GM23338 (cell line): ENCODE data around the gene OTOP2. TPM values are rescaled to one million over a fixed set of nuclear protein-coding genes. Genes with fewer than 3 reads are reported as not detected.

Experiments used
- ATAC-seq: fragments of 200-7000 bp; cut with Tn5 transposase; 3 replicates; pipeline ENCODE4 v1.9.1; 2020
- DNase-seq: peaks from one replicate; pipeline ENCODE4 v3.0.0-alpha.2; 2015; ENCODE audit warnings: low spot score
- H2AFZ ChIP-seq: fragments of 200-600 bp; sonication (generic); 2 replicates; pipeline ENCODE4 v1.8.0; 2016; ENCODE audit warnings: antibody characterized with exemption, mild to moderate bottlenecking, moderate library complexity
- H3F3A ChIP-seq: fragments of 200-600 bp; sonication (generic); replicated peaks from 2 replicates; pipeline ENCODE4 v1.8.0; 2017; ENCODE audit warnings: antibody characterized with exemption, mixed run types, low read depth
- H3K27ac ChIP-seq: fragments of 200-600 bp; sonication (generic); 2 replicates; pipeline ENCODE4 v1.6.1; 2016; ENCODE audit warnings: low read depth
- H3K27me3 ChIP-seq: fragments of 200-600 bp; sonication (generic); 2 replicates; pipeline ENCODE4 v1.8.0; 2016; ENCODE audit warnings: mild to moderate bottlenecking, mixed run types, moderate library complexity; ENCODE audit not compliant: insufficient read depth
- H3K36me3 ChIP-seq: fragments of 200-600 bp; sonication (generic); 2 replicates; pipeline ENCODE4 v1.8.0; 2016; ENCODE audit warnings: mild to moderate bottlenecking; ENCODE audit not compliant: insufficient read depth
- H3K4me1 ChIP-seq: fragments of 200-600 bp; sonication (generic); 2 replicates; pipeline ENCODE4 v1.8.0; 2016; ENCODE audit warnings: mild to moderate bottlenecking, moderate library complexity; ENCODE audit not compliant: insufficient read depth
- H3K4me2 ChIP-seq: fragments of 200-600 bp; sonication (generic); 2 replicates; pipeline ENCODE4 v1.7.1; 2017; ENCODE audit warnings: mixed run types
- H3K4me3 ChIP-seq: fragments of 200-600 bp; sonication (generic); 2 replicates; pipeline ENCODE4 v1.6.1; 2016; ENCODE audit warnings: mixed run types
- H3K79me2 ChIP-seq: fragments of 200-600 bp; sonication (generic); replicated peaks from 2 replicates; pipeline ENCODE4 v1.8.0; 2017; ENCODE audit warnings: mild to moderate bottlenecking; ENCODE audit not compliant: insufficient read depth
- H3K9me2 ChIP-seq: fragments of 200-600 bp; sonication (generic); 2 replicates; pipeline ENCODE4 v1.8.0; 2017; ENCODE audit not compliant: insufficient read depth
- H4K20me1 ChIP-seq: fragments of 200-600 bp; sonication (generic); replicated peaks from 2 replicates; pipeline ENCODE4 v1.8.0; 2017; ENCODE audit warnings: mild to moderate bottlenecking; ENCODE audit not compliant: insufficient read depth
- H3K27ac Mint-ChIP-seq: 2 replicates; pipeline ENCODE4 v1.8.0; 2020; ENCODE audit warnings: inconsistent platforms, mild to moderate bottlenecking, moderate library complexity, mixed read lengths
- H3K27me3 Mint-ChIP-seq: 3 replicates; pipeline ENCODE4 v1.8.0; 2022; ENCODE audit warnings: low read depth, mild to moderate bottlenecking, moderate library complexity, mixed read lengths, inconsistent platforms; ENCODE audit not compliant: insufficient read depth, poor library complexity
- H3K36me3 Mint-ChIP-seq: 3 replicates; pipeline ENCODE4 v1.8.0; 2021; ENCODE audit warnings: low read depth, mild to moderate bottlenecking, inconsistent platforms, moderate library complexity, mixed read lengths
- H3K4me1 Mint-ChIP-seq: 3 replicates; pipeline ENCODE4 v1.8.0; 2020; ENCODE audit warnings: mild to moderate bottlenecking, inconsistent platforms, mixed read lengths
- H3K4me3 Mint-ChIP-seq: 3 replicates; pipeline ENCODE4 v1.8.0; 2021; ENCODE audit warnings: moderate library complexity, mild to moderate bottlenecking, inconsistent platforms, mixed read lengths
- H3K9me3 Mint-ChIP-seq: 3 replicates; pipeline ENCODE4 v1.8.0; 2020; ENCODE audit warnings: moderate library complexity, mild to moderate bottlenecking, inconsistent platforms, mixed read lengths
- CREB1 ChIP-seq: fragments of 250-450 bp; sonication (Bioruptor Pico); IDR thresholded peaks from 2 replicates; pipeline ENCODE4 v1.5.0; 2020; ENCODE audit warnings: low read depth, mild to moderate bottlenecking, moderate library complexity
- EZH2 ChIP-seq: fragments of 200-600 bp; sonication (generic); IDR thresholded peaks from one replicate; pipeline ENCODE4 v1.8.0; 2017; ENCODE audit warnings: antibody characterized with exemption, mild to moderate bottlenecking, low read depth; ENCODE audit not compliant: unreplicated experiment
- EZH2phosphoT487 ChIP-seq: fragments of 200-600 bp; sonication (generic); IDR thresholded peaks from one replicate; pipeline ENCODE4 v1.8.1; 2018; ENCODE audit warnings: antibody characterized with exemption; ENCODE audit not compliant: unreplicated experiment
- JUNB ChIP-seq: IDR thresholded peaks from one replicate; pipeline ENCODE4 v1.6.1; 2016; ENCODE audit warnings: antibody characterized with exemption; ENCODE audit not compliant: unreplicated experiment
- NANOG ChIP-seq: IDR thresholded peaks from 2 replicates; pipeline ENCODE4 v1.6.1; 2016; ENCODE audit warnings: antibody characterized with exemption, borderline replicate concordance
- POLR2AphosphoS5 ChIP-seq: IDR thresholded peaks from 2 replicates; pipeline ENCODE4 v1.6.1; 2016; ENCODE audit warnings: antibody characterized with exemption, low read depth
- STAT1 ChIP-seq: IDR thresholded peaks from one replicate; pipeline ENCODE4 v1.6.1; 2016; ENCODE audit warnings: antibody characterized with exemption; ENCODE audit not compliant: unreplicated experiment
- ZNF114 ChIP-seq: fragments of 250-450 bp; sonication (Bioruptor Pico); IDR thresholded peaks from 2 replicates; pipeline ENCODE4 v1.5.0; 2020; ENCODE audit warnings: mild to moderate bottlenecking, moderate library complexity
- ZNF331 ChIP-seq: fragments of 250-450 bp; sonication (Bioruptor Pico); IDR thresholded peaks from 2 replicates; pipeline ENCODE4 v1.5.0; 2020; ENCODE audit warnings: low read depth, mild to moderate bottlenecking, moderate library complexity
- polyA plus RNA-seq: library from polyadenylated mRNA; unstranded; fragments of >200 nt; fragmentation: Nextera tagmentation; extraction: Ambion mirVana; gene quantifications from 2 replicates; pipeline ENCODE4 v1.2.1, GENCODE V29; 2016
- total RNA-seq: library from RNA; depleted of rRNA; stranded (reverse); fragments of >200 nt; shearing (Covaris generic); gene quantifications from 2 replicates; pipeline ENCODE4 v1.2.3, GENCODE V29; 2014
- TF ChIP-seq, protein P1 (sequence below): IDR thresholded peaks from 2 replicates; pipeline ENCODE4 v1.6.1; 2016; ENCODE audit warnings: antibody characterized with exemption
- TF ChIP-seq, protein P2 (sequence below): fragments of 250-450 bp; sonication (Bioruptor Pico); IDR thresholded peaks from 2 replicates; pipeline ENCODE4 v1.5.0; 2020; ENCODE audit warnings: mild to moderate bottlenecking, moderate library complexity
- TF ChIP-seq, protein P3 (sequence below), 2 experiments: fragments of 200-600 bp in 1 of 2; sonication (generic) in 1 of 2; conservative IDR thresholded peaks; 2 replicates each; pipeline versions ENCODE4 v1.5.1 to v1.6.1; 2016 to 2017; ENCODE audit warnings: antibody characterized with exemption in 2 of 2, low read depth in 2 of 2, mild to moderate bottlenecking in 2 of 2, moderate library complexity in 1 of 2
- TF ChIP-seq, protein P4 (sequence below): IDR thresholded peaks from one replicate; pipeline ENCODE4 v1.6.1; 2018; ENCODE audit warnings: antibody characterized with exemption; ENCODE audit not compliant: unreplicated experiment

OTOP2 gene
- total and polyA plus RNA-seq, 2 experiments from 2014 or later: not detected

DNA sequence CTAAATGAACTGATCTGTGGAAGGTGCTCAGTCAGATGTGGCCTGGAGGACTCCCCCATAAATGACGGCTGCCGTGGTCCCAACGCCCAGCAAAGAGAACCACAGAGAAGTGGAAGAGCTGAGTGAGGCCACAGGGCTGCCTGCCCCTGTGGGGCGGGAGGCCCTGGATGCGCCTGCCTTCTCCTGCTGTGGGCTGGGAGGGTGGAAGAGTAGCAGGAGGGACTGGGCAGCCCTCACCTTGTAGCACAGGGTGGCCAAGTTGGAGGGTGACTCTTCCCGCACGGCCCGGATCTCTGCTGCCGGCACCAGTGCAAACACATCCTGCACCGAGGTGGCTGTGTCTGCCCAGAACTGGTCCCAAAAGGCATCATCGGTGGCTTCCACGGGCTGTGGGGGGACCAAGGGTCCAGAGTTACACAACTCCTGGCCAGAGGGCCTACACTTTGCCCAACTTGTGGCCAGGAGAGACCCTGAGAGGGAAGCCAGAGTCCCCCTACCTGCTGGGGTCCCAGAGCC, 40.2 kb downstream of the OTOP2 start:
- H3K4me3 Mint-ChIP-seq: no peak overlapping the region
- no peak overlapping the region for H3K27ac Mint-ChIP-seq
- no peaks in the 10 kb centered on the region; the same call in 2 of the 3 replicates for H3K36me3 Mint-ChIP-seq
- Histone ChIP-seq H3K36me3 (no peaks in the 10 kb centered on the region), H4K20me1 (no peaks in the 10 kb centered on the region), H3K4me3 (no peak overlapping the region), H2AFZ (no peak overlapping the region), H3K27me3 (no peaks in the 10 kb centered on the region), H3K4me1 (peaks cover 7% of the 10 kb centered on the region; the same call in 1 of the 2 replicates), H3F3A (no peaks in the 10 kb centered on the region), H3K27ac (no peak overlapping the region), H3K79me2 (no peaks in the 10 kb centered on the region), H3K9me2 (no peaks in the 10 kb centered on the region), H3K4me2 (no peak overlapping the region)
- DNase-seq (no peak), ATAC-seq (no peak)
- H3K4me1 Mint-ChIP-seq: peaks cover 10% of the 10 kb centered on the region
- no peaks in the 10 kb centered on the region; the same call in 2 of the 3 replicates for H3K9me3 Mint-ChIP-seq
- peaks cover 20% of the 10 kb centered on the region for H3K27me3 Mint-ChIP-seq
- TF ChIP-seq, protein P1, sequence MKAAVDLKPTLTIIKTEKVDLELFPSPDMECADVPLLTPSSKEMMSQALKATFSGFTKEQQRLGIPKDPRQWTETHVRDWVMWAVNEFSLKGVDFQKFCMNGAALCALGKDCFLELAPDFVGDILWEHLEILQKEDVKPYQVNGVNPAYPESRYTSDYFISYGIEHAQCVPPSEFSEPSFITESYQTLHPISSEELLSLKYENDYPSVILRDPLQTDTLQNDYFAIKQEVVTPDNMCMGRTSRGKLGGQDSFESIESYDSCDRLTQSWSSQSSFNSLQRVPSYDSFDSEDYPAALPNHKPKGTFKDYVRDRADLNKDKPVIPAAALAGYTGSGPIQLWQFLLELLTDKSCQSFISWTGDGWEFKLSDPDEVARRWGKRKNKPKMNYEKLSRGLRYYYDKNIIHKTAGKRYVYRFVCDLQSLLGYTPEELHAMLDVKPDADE: no peak
- TF ChIP-seq EZH2phosphoT487: no peak
- TF ChIP-seq EZH2: no peak
- TF ChIP-seq CREB1 (CRISPR knock-in tag): no peak
- no peak for TF ChIP-seq NANOG
- no peak for TF ChIP-seq ZNF331 (CRISPR knock-in tag)
- no peak for TF ChIP-seq ZNF114 (CRISPR knock-in tag)
- TF ChIP-seq, protein P2, sequence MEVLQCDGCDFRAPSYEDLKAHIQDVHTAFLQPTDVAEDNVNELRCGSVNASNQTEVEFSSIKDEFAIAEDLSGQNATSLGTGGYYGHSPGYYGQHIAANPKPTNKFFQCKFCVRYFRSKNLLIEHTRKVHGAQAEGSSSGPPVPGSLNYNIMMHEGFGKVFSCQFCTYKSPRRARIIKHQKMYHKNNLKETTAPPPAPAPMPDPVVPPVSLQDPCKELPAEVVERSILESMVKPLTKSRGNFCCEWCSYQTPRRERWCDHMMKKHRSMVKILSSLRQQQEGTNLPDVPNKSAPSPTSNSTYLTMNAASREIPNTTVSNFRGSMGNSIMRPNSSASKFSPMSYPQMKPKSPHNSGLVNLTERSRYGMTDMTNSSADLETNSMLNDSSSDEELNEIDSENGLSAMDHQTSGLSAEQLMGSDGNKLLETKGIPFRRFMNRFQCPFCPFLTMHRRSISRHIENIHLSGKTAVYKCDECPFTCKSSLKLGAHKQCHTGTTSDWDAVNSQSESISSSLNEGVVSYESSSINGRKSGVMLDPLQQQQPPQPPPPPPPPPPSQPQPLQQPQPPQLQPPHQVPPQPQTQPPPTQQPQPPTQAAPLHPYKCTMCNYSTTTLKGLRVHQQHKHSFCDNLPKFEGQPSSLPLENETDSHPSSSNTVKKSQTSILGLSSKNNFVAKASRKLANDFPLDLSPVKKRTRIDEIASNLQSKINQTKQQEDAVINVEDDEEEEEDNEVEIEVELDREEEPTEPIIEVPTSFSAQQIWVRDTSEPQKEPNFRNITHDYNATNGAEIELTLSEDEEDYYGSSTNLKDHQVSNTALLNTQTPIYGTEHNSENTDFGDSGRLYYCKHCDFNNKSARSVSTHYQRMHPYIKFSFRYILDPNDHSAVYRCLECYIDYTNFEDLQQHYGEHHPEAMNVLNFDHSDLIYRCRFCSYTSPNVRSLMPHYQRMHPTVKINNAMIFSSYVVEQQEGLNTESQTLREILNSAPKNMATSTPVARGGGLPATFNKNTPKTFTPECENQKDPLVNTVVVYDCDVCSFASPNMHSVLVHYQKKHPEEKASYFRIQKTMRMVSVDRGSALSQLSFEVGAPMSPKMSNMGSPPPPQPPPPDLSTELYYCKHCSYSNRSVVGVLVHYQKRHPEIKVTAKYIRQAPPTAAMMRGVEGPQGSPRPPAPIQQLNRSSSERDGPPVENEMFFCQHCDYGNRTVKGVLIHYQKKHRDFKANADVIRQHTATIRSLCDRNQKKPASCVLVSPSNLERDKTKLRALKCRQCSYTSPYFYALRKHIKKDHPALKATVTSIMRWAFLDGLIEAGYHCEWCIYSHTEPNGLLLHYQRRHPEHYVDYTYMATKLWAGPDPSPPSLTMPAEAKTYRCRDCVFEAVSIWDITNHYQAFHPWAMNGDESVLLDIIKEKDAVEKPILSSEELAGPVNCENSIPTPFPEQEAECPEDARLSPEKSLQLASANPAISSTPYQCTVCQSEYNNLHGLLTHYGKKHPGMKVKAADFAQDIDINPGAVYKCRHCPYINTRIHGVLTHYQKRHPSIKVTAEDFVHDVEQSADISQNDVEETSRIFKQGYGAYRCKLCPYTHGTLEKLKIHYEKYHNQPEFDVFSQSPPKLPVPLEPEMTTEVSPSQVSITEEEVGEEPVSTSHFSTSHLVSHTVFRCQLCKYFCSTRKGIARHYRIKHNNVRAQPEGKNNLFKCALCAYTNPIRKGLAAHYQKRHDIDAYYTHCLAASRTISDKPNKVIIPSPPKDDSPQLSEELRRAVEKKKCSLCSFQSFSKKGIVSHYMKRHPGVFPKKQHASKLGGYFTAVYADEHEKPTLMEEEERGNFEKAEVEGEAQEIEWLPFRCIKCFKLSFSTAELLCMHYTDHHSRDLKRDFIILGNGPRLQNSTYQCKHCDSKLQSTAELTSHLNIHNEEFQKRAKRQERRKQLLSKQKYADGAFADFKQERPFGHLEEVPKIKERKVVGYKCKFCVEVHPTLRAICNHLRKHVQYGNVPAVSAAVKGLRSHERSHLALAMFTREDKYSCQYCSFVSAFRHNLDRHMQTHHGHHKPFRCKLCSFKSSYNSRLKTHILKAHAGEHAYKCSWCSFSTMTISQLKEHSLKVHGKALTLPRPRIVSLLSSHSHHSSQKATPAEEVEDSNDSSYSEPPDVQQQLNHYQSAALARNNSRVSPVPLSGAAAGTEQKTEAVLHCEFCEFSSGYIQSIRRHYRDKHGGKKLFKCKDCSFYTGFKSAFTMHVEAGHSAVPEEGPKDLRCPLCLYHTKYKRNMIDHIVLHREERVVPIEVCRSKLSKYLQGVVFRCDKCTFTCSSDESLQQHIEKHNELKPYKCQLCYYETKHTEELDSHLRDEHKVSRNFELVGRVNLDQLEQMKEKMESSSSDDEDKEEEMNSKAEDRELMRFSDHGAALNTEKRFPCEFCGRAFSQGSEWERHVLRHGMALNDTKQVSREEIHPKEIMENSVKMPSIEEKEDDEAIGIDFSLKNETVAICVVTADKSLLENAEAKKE (CRISPR knock-in tag): no peak
- TF ChIP-seq, protein P3, sequence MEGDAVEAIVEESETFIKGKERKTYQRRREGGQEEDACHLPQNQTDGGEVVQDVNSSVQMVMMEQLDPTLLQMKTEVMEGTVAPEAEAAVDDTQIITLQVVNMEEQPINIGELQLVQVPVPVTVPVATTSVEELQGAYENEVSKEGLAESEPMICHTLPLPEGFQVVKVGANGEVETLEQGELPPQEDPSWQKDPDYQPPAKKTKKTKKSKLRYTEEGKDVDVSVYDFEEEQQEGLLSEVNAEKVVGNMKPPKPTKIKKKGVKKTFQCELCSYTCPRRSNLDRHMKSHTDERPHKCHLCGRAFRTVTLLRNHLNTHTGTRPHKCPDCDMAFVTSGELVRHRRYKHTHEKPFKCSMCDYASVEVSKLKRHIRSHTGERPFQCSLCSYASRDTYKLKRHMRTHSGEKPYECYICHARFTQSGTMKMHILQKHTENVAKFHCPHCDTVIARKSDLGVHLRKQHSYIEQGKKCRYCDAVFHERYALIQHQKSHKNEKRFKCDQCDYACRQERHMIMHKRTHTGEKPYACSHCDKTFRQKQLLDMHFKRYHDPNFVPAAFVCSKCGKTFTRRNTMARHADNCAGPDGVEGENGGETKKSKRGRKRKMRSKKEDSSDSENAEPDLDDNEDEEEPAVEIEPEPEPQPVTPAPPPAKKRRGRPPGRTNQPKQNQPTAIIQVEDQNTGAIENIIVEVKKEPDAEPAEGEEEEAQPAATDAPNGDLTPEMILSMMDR (conservative IDR thresholded peaks at IDR 0.05; ENCODE audit: low read depth in 2 of 2): no peak
- TF ChIP-seq STAT1: no peak
- TF ChIP-seq, protein P4, sequence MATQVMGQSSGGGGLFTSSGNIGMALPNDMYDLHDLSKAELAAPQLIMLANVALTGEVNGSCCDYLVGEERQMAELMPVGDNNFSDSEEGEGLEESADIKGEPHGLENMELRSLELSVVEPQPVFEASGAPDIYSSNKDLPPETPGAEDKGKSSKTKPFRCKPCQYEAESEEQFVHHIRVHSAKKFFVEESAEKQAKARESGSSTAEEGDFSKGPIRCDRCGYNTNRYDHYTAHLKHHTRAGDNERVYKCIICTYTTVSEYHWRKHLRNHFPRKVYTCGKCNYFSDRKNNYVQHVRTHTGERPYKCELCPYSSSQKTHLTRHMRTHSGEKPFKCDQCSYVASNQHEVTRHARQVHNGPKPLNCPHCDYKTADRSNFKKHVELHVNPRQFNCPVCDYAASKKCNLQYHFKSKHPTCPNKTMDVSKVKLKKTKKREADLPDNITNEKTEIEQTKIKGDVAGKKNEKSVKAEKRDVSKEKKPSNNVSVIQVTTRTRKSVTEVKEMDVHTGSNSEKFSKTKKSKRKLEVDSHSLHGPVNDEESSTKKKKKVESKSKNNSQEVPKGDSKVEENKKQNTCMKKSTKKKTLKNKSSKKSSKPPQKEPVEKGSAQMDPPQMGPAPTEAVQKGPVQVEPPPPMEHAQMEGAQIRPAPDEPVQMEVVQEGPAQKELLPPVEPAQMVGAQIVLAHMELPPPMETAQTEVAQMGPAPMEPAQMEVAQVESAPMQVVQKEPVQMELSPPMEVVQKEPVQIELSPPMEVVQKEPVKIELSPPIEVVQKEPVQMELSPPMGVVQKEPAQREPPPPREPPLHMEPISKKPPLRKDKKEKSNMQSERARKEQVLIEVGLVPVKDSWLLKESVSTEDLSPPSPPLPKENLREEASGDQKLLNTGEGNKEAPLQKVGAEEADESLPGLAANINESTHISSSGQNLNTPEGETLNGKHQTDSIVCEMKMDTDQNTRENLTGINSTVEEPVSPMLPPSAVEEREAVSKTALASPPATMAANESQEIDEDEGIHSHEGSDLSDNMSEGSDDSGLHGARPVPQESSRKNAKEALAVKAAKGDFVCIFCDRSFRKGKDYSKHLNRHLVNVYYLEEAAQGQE: no peak
- TF ChIP-seq JUNB: no peak
- TF ChIP-seq POLR2AphosphoS5: no peak
